Measurements from ENCODE around the gene DCAF12. TPM values are rescaled to one million over a fixed set of nuclear protein-coding genes. Genes with fewer than 3 reads are reported as not detected.

Gene DCAF12
- total RNA-seq (2014; rRNA removed; shearing (Covaris generic)): 9.4 and 16.0 TPM in 2 replicates

- Histone ChIP-seq H3K27ac (peak within 1 kb of the TSS; percentile 89), H3K4me3 (peak within 1 kb of the TSS; percentile 65), H3K27me3 (replicated peaks) (no peaks in the 10 kb centered on the region), H3K9me3 (replicated peaks) (no peaks in the 10 kb centered on the region), H3K4me1 (replicated peaks) (peaks cover 10% of the 10 kb centered on the region; the same call in 1 of the 2 replicates), H3K36me3 (peaks cover 23% of the 10 kb centered on the region)
- peak; percentile 77 to 86 for DNase-seq (ENCODE audit: low read depth in 1 of 2, low spot score in 2 of 2)
These were observed at the start of gene DCAF12 for GRCh38 chr9:34126207-34127034. DCAF12 (minus strand) TSS chr9:34126698; CDS start chr9:34126431, 267 bp downstream.

- Histone ChIP-seq H3K36me3 (no peaks in the 10 kb centered on the region), H3K4me3 (no peak overlapping the region), H3K27ac (no peak overlapping the region), H3K27me3 (replicated peaks) (no peaks in the 10 kb centered on the region), H3K9me3 (replicated peaks) (no peaks in the 10 kb centered on the region), H3K4me1 (replicated peaks) (no peaks in the 10 kb centered on the region)
- no peak for DNase-seq (ENCODE audit: low read depth in 1 of 2, low spot score in 2 of 2)
These were observed 49.6 kb upstream of the DCAF12 start for GRCh38 chr9:34176089-34176488.

GRCh38 chr9:34171753-34172535, 45.4 kb upstream of the DCAF12 start:
- DNase-seq (ENCODE audit: low read depth in 1 of 2, low spot score in 2 of 2): no peak

GRCh38 chr9:34170237-34170991, 43.9 kb upstream of the DCAF12 start:
- DNase-seq (ENCODE audit: low read depth in 1 of 2, low spot score in 2 of 2): no peak
- no peak overlapping the region for H3K4me3 ChIP-seq
- no peaks in the 10 kb centered on the region for H3K4me1 ChIP-seq (replicated peaks)
- H3K9me3 ChIP-seq (replicated peaks): no peaks in the 10 kb centered on the region
- H3K36me3 ChIP-seq: no peaks in the 10 kb centered on the region
- H3K27ac ChIP-seq: no peak overlapping the region
- no peaks in the 10 kb centered on the region for H3K27me3 ChIP-seq (replicated peaks)

More at GRCh38 chr9:34171753-34172535, 45.4 kb upstream of the DCAF12 start:
- Histone ChIP-seq H3K9me3 (replicated peaks) (no peaks in the 10 kb centered on the region), H3K4me3 (no peak overlapping the region), H3K27me3 (replicated peaks) (no peaks in the 10 kb centered on the region), H3K4me1 (replicated peaks) (no peaks in the 10 kb centered on the region), H3K36me3 (no peaks in the 10 kb centered on the region), H3K27ac (no peak overlapping the region)

GRCh38 chr9:34169125-34169524, 42.6 kb upstream of the DCAF12 start:
- Histone ChIP-seq H3K4me1 (replicated peaks) (no peaks in the 10 kb centered on the region), H3K36me3 (no peaks in the 10 kb centered on the region), H3K9me3 (replicated peaks) (no peaks in the 10 kb centered on the region), H3K27me3 (replicated peaks) (no peaks in the 10 kb centered on the region), H3K27ac (no peak overlapping the region), H3K4me3 (no peak overlapping the region)
- no peak for DNase-seq (ENCODE audit: low read depth in 1 of 2, low spot score in 2 of 2)

GRCh38 chr9:34163434-34163833, 36.9 kb upstream of the DCAF12 start:
- no peak for DNase-seq (ENCODE audit: low read depth in 1 of 2, low spot score in 2 of 2)
- no peaks in the 10 kb centered on the region for H3K27me3 ChIP-seq (replicated peaks)

GRCh38 chr9:34158362-34158869, 31.9 kb upstream of the DCAF12 start:
- peak overlapping the region; percentile 63 for H3K27ac ChIP-seq
- no peaks in the 10 kb centered on the region for H3K36me3 ChIP-seq
- no peaks in the 10 kb centered on the region for H3K9me3 ChIP-seq (replicated peaks)
- H3K4me3 ChIP-seq: no peak overlapping the region
- H3K27me3 ChIP-seq (replicated peaks): no peaks in the 10 kb centered on the region
- peaks cover 21% of the 10 kb centered on the region for H3K4me1 ChIP-seq (replicated peaks)
- peak; percentile 83 to 84 for DNase-seq (ENCODE audit: low read depth in 1 of 2, low spot score in 2 of 2)

More at GRCh38 chr9:34163434-34163833, 36.9 kb upstream of the DCAF12 start:
- Histone ChIP-seq H3K9me3 (replicated peaks) (no peaks in the 10 kb centered on the region), H3K27ac (no peak overlapping the region), H3K4me3 (no peak overlapping the region), H3K36me3 (no peaks in the 10 kb centered on the region), H3K4me1 (replicated peaks) (peaks cover 9% of the 10 kb centered on the region)

- Histone ChIP-seq H3K9me3 (replicated peaks) (no peaks in the 10 kb centered on the region), H3K36me3 (no peaks in the 10 kb centered on the region), H3K4me3 (no peak overlapping the region), H3K27me3 (replicated peaks) (no peaks in the 10 kb centered on the region), H3K4me1 (replicated peaks) (peaks cover 21% of the 10 kb centered on the region), H3K27ac (peak overlapping the region; percentile 62)
- DNase-seq (ENCODE audit: low read depth in 1 of 2, low spot score in 2 of 2): no peak
These were observed 31.4 kb upstream of the DCAF12 start for GRCh38 chr9:34157898-34158297.

GRCh38 chr9:34157318-34157717, 30.8 kb upstream of the DCAF12 start:
- Histone ChIP-seq H3K36me3 (no peaks in the 10 kb centered on the region), H3K27me3 (replicated peaks) (no peaks in the 10 kb centered on the region), H3K27ac (peak overlapping the region; percentile 62; the same call in 1 of the 2 replicates), H3K4me1 (replicated peaks) (peaks cover 21% of the 10 kb centered on the region), H3K4me3 (no peak overlapping the region), H3K9me3 (replicated peaks) (no peaks in the 10 kb centered on the region)
- DNase-seq (ENCODE audit: low read depth in 1 of 2, low spot score in 2 of 2): no peak

- Histone ChIP-seq H3K36me3 (no peaks in the 10 kb centered on the region), H3K27me3 (replicated peaks) (no peaks in the 10 kb centered on the region), H3K4me3 (no peak overlapping the region), H3K27ac (no peak overlapping the region), H3K4me1 (replicated peaks) (peaks cover 18% of the 10 kb centered on the region), H3K9me3 (replicated peaks) (no peaks in the 10 kb centered on the region)
- DNase-seq (ENCODE audit: low read depth in 1 of 2, low spot score in 2 of 2): no peak
These were observed 27.6 kb upstream of the DCAF12 start for GRCh38 chr9:34154057-34154456.

GRCh38 chr9:34151398-34151797, 24.9 kb upstream of the DCAF12 start:
- Histone ChIP-seq H3K9me3 (replicated peaks) (no peaks in the 10 kb centered on the region), H3K27me3 (replicated peaks) (no peaks in the 10 kb centered on the region), H3K27ac (no peak overlapping the region), H3K4me1 (replicated peaks) (no peaks in the 10 kb centered on the region), H3K36me3 (no peaks in the 10 kb centered on the region), H3K4me3 (no peak overlapping the region)
- no peak for DNase-seq (ENCODE audit: low read depth in 1 of 2, low spot score in 2 of 2)

GRCh38 chr9:34145165-34145564, 18.7 kb upstream of the DCAF12 start:
- Histone ChIP-seq H3K4me3 (no peak overlapping the region), H3K36me3 (no peaks in the 10 kb centered on the region), H3K4me1 (replicated peaks) (no peaks in the 10 kb centered on the region), H3K27ac (no peak overlapping the region), H3K27me3 (replicated peaks) (no peaks in the 10 kb centered on the region), H3K9me3 (replicated peaks) (no peaks in the 10 kb centered on the region)
- DNase-seq (ENCODE audit: low read depth in 1 of 2, low spot score in 2 of 2): no peak

GRCh38 chr9:34143116-34143515, 16.6 kb upstream of the DCAF12 start:
- DNase-seq (ENCODE audit: low read depth in 1 of 2, low spot score in 2 of 2): no peak
- Histone ChIP-seq H3K9me3 (replicated peaks) (no peaks in the 10 kb centered on the region), H3K27me3 (replicated peaks) (no peaks in the 10 kb centered on the region), H3K36me3 (no peaks in the 10 kb centered on the region), H3K4me1 (replicated peaks) (no peaks in the 10 kb centered on the region), H3K4me3 (no peak overlapping the region), H3K27ac (no peak overlapping the region)
